ENCODE data around the gene RNU1-3.

RNU1-3 gene

DNA sequence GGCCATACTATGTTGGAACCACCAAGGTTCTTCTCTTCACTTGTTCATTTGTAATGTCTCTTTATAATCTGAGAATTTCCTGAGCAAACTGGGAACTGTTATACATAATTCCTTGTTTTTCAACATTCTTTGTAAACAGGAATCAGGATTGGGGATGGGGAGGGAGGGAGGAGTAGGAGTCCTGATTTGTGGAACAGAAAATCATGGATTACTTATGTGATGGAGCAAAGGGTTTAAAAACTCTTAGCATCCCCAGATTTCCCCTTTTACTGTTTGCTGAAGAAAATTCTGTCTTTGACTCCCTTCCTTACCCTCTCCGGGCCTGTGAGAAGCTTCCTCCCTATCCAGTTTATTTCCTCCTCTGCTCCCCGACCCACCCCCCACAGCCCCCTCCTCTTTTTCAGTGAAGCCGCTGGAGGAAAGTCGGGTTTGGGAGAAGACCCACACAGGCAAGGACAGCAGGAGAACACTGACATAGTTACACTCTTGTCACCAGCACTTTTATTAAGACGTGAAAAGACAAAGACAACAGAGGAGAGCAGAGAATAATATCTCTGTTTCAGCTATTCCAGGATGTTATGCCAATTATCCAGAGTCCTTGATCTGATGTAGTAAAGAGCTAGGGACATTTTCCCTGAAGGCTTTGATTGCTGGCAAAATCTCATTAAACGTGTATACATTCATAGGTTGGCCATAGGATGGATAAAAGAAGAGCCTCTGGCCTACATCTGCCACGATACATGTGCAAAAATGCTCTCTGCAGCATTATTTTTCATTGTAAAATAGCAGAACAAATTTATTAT, 48.8 kb downstream of the RNU1-3 start:
- CTCF ChIA-PET: interaction anchor here (1.3 to 1.5 kb wide), 5 partner anchors 9 to 536 kb away, joined by 3 to 10 read pairs (median 5); no protein-coding TSS in a partner anchor
- POLR2A ChIA-PET: no interaction called here

DNA sequence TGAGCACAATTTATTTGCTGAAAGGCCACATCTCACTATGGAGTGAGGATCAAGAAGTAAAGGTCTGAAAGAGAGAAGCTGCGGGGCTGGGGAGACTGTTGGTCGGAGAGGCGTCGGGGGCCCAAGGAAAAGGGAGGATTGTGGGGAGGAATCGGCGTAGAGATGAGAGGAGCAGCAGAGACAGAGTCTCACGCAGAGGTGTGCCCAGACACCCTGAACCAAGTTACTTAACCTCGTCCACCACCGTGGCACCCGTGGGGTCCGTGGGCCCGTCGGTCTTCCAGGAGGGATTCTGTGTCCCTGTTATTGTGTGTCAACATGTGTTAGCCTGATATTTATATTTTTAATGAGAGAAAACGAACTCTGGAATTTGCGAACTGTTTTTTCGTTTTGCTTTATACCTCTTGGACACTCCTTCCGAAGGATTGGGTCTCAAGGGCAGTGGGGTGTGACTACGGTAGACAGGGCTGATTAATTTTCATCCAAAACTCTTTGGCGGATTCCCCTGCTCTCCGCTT, 49.6 kb downstream of the RNU1-3 start:
- CTCF ChIA-PET: interaction anchor here (1.0 to 2.8 kb wide), 8 partner anchors 8 to 535 kb away, joined by 3 to 12 read pairs (median 4); partner anchors contain the start of gene NECAP2
- TF ChIP-seq, protein P1, sequence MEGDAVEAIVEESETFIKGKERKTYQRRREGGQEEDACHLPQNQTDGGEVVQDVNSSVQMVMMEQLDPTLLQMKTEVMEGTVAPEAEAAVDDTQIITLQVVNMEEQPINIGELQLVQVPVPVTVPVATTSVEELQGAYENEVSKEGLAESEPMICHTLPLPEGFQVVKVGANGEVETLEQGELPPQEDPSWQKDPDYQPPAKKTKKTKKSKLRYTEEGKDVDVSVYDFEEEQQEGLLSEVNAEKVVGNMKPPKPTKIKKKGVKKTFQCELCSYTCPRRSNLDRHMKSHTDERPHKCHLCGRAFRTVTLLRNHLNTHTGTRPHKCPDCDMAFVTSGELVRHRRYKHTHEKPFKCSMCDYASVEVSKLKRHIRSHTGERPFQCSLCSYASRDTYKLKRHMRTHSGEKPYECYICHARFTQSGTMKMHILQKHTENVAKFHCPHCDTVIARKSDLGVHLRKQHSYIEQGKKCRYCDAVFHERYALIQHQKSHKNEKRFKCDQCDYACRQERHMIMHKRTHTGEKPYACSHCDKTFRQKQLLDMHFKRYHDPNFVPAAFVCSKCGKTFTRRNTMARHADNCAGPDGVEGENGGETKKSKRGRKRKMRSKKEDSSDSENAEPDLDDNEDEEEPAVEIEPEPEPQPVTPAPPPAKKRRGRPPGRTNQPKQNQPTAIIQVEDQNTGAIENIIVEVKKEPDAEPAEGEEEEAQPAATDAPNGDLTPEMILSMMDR (IDR thresholded peaks at IDR 0.05; ENCODE audit: control extremely low read depth, extremely low read depth, low read depth, missing control alignments): no peak
- POLR2A ChIA-PET: no interaction called here
- DNase-seq (ENCODE audit: extremely low spot score): no peak

More for the DNA sequence above, 48.8 kb downstream of the RNU1-3 start:
- no peak for DNase-seq (ENCODE audit: extremely low spot score)
- TF ChIP-seq, protein P1 (IDR thresholded peaks at IDR 0.05; ENCODE audit: control extremely low read depth, extremely low read depth, low read depth, missing control alignments): no peak
